ENCODE measurements around the gene TTC38.
A peak's percentile ranks its signal among the peaks of the same experiment; 100 is the strongest.

TTC38 gene

GRCh38 chr22:46336119-46337078 is 68.6 kb downstream of the TTC38 start:
- intact Hi-C loops (cut with DNase I): loop anchor here (10.0 kb wide), 1 partner anchor 342 kb away; no protein-coding TSS in a partner anchor
- DNase-seq: peak in 35 of 42 donors; percentile 15 to 82 (median 57)

- intact Hi-C loops (cut with DNase I): loop anchor here (10.0 kb wide), 1 partner anchor 343 kb away; no protein-coding TSS in a partner anchor
- no peak for DNase-seq
These were observed 70.1 kb downstream of the TTC38 start for GRCh38 chr22:46337870-46338269.

GRCh38 chr22:46338636-46339035 is 70.8 kb downstream of the TTC38 start:
- intact Hi-C loops (cut with DNase I): loop anchor here (10.0 kb wide), 1 partner anchor 344 kb away; no protein-coding TSS in a partner anchor
- DNase-seq: no peak

GRCh38 chr22:46339956-46340355 is 72.1 kb downstream of the TTC38 start:
- DNase-seq: no peak
- intact Hi-C loops (cut with DNase I): loop anchor here (10.0 kb wide), 1 partner anchor 345 kb away; no protein-coding TSS in a partner anchor

GRCh38 chr22:46340676-46341075 is 72.9 kb downstream of the TTC38 start:
- intact Hi-C loops (cut with DNase I): no loop called here
- no peak for DNase-seq
